Right lobe of liver (tissue), 6 donors: ENCODE measurements around the gene SHMT1. TPM values are rescaled to one million over a fixed set of nuclear protein-coding genes. Genes with fewer than 3 reads are reported as not detected.

ENCODE experiments used
- ATAC-seq, 4 donors: fragments of 200-7000 bp; cut with Tn5 transposase; one replicate each; pipeline ENCODE4 v1.9.1; 2020; ENCODE audit warnings: mild to moderate bottlenecking in 4 of 4, moderate library complexity in 4 of 4
- DNase-seq, 3 donors: peaks; one replicate each; pipeline ENCODE4 v3.0.0-alpha.2; 2020
- H3K27ac ChIP-seq, 3 donors: fragments of 200-600 bp; one replicate each; pipeline ENCODE4 v1.8.0; 2022
- H3K27me3 ChIP-seq, 2 donors: fragments of 200-600 bp; one replicate each; pipeline ENCODE4 v1.8.0; 2022
- H3K36me3 ChIP-seq, 4 donors: fragments of 200-600 bp; sonication (generic) in 1 of 4; one replicate each; pipeline versions ENCODE4 v1.5.1 to v1.8.0; 2017 to 2022; ENCODE audit warnings: control low read depth in 1 of 4
- H3K4me1 ChIP-seq, 4 donors: fragments of 200-600 bp; sonication (generic) in 1 of 4; one replicate each; pipeline versions ENCODE4 v1.5.1 to v1.8.0; 2017 to 2022; ENCODE audit warnings: control low read depth in 1 of 4
- H3K4me3 ChIP-seq, 3 donors: fragments of 200-600 bp; one replicate each; pipeline ENCODE4 v1.8.0; 2022
- H3K9me3 ChIP-seq, 4 donors: fragments of 200-600 bp; sonication (generic) in 1 of 4; one replicate each; pipeline versions ENCODE4 v1.5.1 to v1.8.0; 2017 to 2022; ENCODE audit warnings: control low read depth in 1 of 4
- POLR2A ChIP-seq: fragments of 450-650 bp; IDR thresholded peaks from one replicate; pipeline ENCODE4 v1.6.1; 2017; ENCODE audit warnings: antibody characterized with exemption, mild to moderate bottlenecking
- WGBS: methylation state at CpG from one replicate; pipeline ENCODE4 v1.1.6; 2018; ENCODE audit warnings: low coverage, low lambda C conversion rate; ENCODE audit not compliant: insufficient coverage; ENCODE audit errors: missing lambda C conversion rate; 5-methylcytosine and 5-hydroxymethylcytosine counted together
- intact Hi-C, 2 donors: fragments of 100-400 bp; cut with DNase I; formaldehyde crosslinking; loops; one replicate each; pipeline versions ENCODE4 v1.11.2 to v1.14.1; 2022
- total RNA-seq, 6 experiments: library from RNA; depleted of rRNA in 2 of 6; stranded (reverse); fragments of >200 nt in 2 of 6; fragmentation: NEBNext Ultra II Directional in 3 of 6; extraction: Animal tissue kit (Norgen Biotek cat#: 25700) in 3 of 6; gene quantifications; one replicate each; pipeline versions ENCODE4 v1.1.0 to v1.2.4, GENCODE V29; 2016 to 2023
- TF ChIP-seq, protein P1 (sequence below), 4 donors: fragments of 200-600 bp in 3 of 4; fragments of 450-650 bp in 1 of 4; IDR thresholded peaks; one replicate each; pipeline versions ENCODE4 v1.5.1 to v1.8.0; 2016 to 2022; ENCODE audit warnings: antibody characterized with exemption in 4 of 4, mild to moderate bottlenecking in 2 of 4
- donor health status: DM: no; HTN: yes; CAD: no.
- donor health status: DM: no; HTN: no; CAD: no.
- donor health status: DM: no; HTN: no; CAD: no.
- donor health status: DM: no; HTN: yes; CAD: no.
- donor health status: DM: no; HTN: yes; CAD: no.

Gene SHMT1
- total RNA-seq, 6 experiments from 2014 or later = 208 to 457 (median 284) TPM

DNA sequence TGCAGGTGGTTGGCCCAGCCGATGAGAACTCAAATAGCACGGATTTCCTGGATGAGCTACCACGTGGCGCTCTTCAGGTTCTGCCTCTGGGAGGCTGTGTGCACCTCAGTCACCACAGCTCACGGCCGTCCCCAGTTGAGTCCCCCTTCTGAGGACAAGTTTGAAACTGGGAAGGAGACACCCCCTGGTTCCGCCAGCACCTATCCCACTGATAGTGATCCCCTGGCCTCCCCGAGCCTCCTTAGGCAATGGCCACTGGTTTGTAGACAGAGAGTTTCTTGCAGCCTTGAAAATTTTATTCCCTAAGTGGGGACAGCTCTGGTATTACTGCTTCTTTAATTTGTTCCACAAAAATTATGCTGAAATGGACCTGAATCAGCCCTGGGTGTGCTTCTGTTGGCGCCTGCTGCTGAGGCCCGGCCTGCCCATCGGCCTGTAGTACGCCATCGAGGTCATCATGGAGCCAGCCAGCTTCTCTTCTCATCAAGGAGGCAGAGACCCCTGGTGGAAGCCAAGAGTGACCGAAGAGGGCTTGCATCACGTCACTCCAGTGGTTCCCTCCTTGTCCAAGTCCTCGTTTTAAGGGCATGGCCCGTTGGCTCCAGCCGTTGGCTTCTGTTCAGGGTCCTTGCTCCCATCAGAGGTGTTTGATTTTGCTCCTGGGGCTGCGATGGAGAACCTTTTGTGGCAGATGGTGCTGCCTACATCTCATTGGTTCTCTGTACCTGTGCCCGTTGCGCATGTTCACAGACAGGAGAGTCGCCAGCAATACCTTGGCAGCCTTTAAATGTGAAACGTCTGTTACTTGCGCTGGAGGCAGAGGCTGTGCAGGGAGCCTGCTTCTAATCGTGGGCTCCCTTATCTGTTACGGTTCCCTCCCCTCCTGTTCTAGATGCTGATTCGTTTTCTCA, 39.0 kb downstream of the SHMT1 start:
- WGBS = 44% methylated on average over 10 of the region's 27 CpGs
- Histone ChIP-seq H3K36me3 (peaks cover 0 to 40% (median 15%) of the 10 kb centered on the region in 4 donors), H3K4me3 (no peak overlapping the region), H3K9me3 (no peaks in the 10 kb centered on the region), H3K27ac (no peak overlapping the region), H3K27me3 (no peaks in the 10 kb centered on the region), H3K4me1 (peaks cover 0 to 5% (median 0%) of the 10 kb centered on the region in 4 donors)
- no peak for DNase-seq
- no peak for TF ChIP-seq POLR2A
- TF ChIP-seq, protein P1, sequence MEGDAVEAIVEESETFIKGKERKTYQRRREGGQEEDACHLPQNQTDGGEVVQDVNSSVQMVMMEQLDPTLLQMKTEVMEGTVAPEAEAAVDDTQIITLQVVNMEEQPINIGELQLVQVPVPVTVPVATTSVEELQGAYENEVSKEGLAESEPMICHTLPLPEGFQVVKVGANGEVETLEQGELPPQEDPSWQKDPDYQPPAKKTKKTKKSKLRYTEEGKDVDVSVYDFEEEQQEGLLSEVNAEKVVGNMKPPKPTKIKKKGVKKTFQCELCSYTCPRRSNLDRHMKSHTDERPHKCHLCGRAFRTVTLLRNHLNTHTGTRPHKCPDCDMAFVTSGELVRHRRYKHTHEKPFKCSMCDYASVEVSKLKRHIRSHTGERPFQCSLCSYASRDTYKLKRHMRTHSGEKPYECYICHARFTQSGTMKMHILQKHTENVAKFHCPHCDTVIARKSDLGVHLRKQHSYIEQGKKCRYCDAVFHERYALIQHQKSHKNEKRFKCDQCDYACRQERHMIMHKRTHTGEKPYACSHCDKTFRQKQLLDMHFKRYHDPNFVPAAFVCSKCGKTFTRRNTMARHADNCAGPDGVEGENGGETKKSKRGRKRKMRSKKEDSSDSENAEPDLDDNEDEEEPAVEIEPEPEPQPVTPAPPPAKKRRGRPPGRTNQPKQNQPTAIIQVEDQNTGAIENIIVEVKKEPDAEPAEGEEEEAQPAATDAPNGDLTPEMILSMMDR (IDR thresholded peaks at IDR 0.05) = no peak
- peak in 3 of 4 donors; percentile 16 to 28 (median 25) for ATAC-seq
- intact Hi-C loops = no loop called here

DNA sequence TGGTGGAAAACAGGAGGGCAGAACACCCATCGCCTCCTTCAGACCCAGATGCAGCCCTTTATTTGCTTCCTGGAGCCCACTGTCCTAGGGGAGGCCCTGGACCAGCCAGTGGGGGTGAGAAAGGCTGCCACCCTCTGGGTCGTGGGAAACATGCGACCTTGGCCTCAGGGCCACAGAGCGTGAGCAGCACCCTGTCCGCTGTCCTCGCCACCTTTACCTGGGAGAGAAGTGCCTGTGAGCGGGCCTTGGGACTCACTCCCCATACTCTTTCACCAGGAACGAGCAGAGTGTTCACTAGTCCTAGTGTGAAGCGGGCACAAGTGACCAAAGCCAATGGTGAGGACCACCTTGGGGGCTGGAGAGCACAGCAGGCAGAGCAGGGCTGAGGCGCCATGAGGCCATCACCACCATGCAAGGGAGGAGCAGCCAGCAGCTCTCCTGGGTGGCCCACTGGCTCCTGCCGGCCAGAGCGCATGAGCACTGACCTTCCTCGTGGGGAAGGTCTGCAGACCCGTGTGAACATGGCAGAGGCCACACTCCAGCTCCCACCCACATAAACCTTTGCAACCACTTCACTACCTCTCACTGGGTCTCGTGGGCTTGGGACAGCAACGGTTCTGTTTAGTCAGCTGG, 39.7 kb downstream of the SHMT1 start:
- intact Hi-C loops = no loop called here
- peaks cover 0 to 5% (median 0%) of the 10 kb centered on the region in 4 donors for H3K4me1 ChIP-seq
- no peak overlapping the region for H3K27ac ChIP-seq
- peak in 2 of 4 donors; percentile 17 to 21 for ATAC-seq
- DNase-seq = no peak
- H3K36me3 ChIP-seq = peaks cover 0 to 33% (median 9%) of the 10 kb centered on the region in 4 donors
- no CpG with 5 or more reads among the region's 16 CpGs for WGBS
- H3K27me3 ChIP-seq = no peaks in the 10 kb centered on the region
- H3K4me3 ChIP-seq = no peak overlapping the region
- no peak for TF ChIP-seq POLR2A
- TF ChIP-seq, protein P1 (IDR thresholded peaks at IDR 0.05) = no peak
- no peaks in the 10 kb centered on the region for H3K9me3 ChIP-seq

DNA sequence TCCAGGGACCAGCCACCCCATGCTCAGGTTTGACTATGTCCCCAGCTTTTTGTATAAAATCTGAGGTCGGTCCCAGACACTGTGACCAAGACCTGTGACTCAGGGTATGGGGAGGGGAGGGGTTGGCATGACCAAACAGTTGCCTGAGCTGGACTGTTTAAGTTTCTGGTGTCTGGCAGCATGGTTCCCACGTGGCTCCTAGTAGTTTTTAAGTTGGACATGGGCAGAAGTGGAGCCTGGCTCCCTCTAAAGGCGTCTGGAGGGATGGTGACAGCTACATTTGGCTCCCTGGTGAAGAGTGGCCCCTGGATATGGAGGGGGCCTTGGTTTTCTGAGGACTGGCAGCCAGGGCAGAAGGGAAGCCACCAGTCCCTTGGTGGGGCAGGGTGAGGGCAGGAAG, 40.3 kb downstream of the SHMT1 start:
- peaks cover 0 to 26% (median 5%) of the 10 kb centered on the region in 4 donors for H3K36me3 ChIP-seq
- ATAC-seq (peak; percentile 27 to 57 (median 47)), DNase-seq (no peak)
- H3K4me1 ChIP-seq = peaks cover 0 to 6% (median under 1%) of the 10 kb centered on the region in 4 donors
- H3K27me3 ChIP-seq = no peaks in the 10 kb centered on the region
- intact Hi-C loops = no loop called here
- WGBS = 10% methylated on average over 2 of the region's 3 CpGs
- H3K9me3 ChIP-seq = no peaks in the 10 kb centered on the region
- TF ChIP-seq POLR2A = no peak
- TF ChIP-seq, protein P1 (IDR thresholded peaks at IDR 0.05) = peak in 3 of 4 donors; percentile 18 to 33 (median 25)
- H3K27ac ChIP-seq = no peak overlapping the region
- H3K4me3 ChIP-seq = no peak overlapping the region

DNA sequence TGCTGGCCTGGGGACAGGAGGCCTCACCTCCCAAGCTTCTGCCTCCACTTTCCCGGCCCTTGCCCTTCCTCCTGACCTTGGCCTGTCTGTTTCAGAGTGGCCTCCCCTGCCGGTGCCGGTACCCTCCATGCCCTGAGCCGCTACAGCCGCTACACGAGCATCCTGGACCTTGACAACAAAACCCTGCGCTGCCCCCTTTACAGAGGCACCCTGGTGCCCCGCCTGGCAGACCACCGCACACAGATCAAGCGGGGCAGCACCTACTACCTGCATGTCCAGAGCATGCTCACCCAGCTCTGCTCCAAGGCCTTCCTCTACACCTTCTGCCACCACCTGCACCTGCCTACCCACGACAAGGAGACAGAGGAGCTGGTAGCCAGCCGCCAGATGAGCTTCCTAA, 40.8 kb downstream of the SHMT1 start:
- no peak for TF ChIP-seq POLR2A
- TF ChIP-seq, protein P1 (IDR thresholded peaks at IDR 0.05) = no peak
- Histone ChIP-seq H3K27me3 (no peaks in the 10 kb centered on the region), H3K4me3 (no peak overlapping the region), H3K36me3 (peaks cover 0 to 22% (median 3%) of the 10 kb centered on the region in 4 donors), H3K27ac (no peak overlapping the region), H3K4me1 (peaks cover 0 to 11% (median 2%) of the 10 kb centered on the region in 4 donors), H3K9me3 (no peaks in the 10 kb centered on the region)
- ATAC-seq = no peak
- intact Hi-C loops = no loop called here
- no peak for DNase-seq
- WGBS = no CpG with 5 or more reads among the region's 12 CpGs
